H1 (cell line): Measurements from ENCODE around the gene PM20D1. TPM values are rescaled to one million over a fixed set of nuclear protein-coding genes. Genes with fewer than 3 reads are reported as not detected.

Source experiments
- ATF2 ChIP-seq: IDR thresholded peaks from 2 replicates; pipeline ENCODE4 v1.6.1; 2012; ENCODE audit warnings: low read length, inconsistent platforms
- CREB1 ChIP-seq: IDR thresholded peaks from 2 replicates; pipeline ENCODE4 v1.6.1; 2012; ENCODE audit warnings: inconsistent platforms
- EP300 ChIP-seq, 2 experiments: IDR thresholded peaks; 1 replicate in 1 of 2; 2 replicates in 1 of 2; pipeline ENCODE4 v1.6.1; 2011 to 2012; ENCODE audit warnings: low read depth in 2 of 2, low read length in 2 of 2, mild to moderate bottlenecking in 2 of 2, borderline replicate concordance in 1 of 2, inconsistent platforms in 1 of 2, moderate library complexity in 1 of 2
- RBBP5 ChIP-seq: IDR thresholded peaks from 2 replicates; pipeline ENCODE4 v1.7.1; 2012; ENCODE audit warnings: low read depth, mild to moderate bottlenecking, inconsistent platforms, low read length, moderate library complexity, borderline replicate concordance
- RXRA ChIP-seq: IDR thresholded peaks from 2 replicates; pipeline ENCODE4 v1.6.1; 2011; ENCODE audit warnings: low read depth, mild to moderate bottlenecking, low read length, moderate library complexity; ENCODE audit not compliant: insufficient read depth
- SP4 ChIP-seq: IDR thresholded peaks from 2 replicates; pipeline ENCODE4 v1.6.1; 2012; ENCODE audit warnings: low read length, inconsistent platforms
- polyA plus RNA-seq, 7 experiments: library from polyadenylated mRNA; depleted of rRNA in 3 of 7; stranded (reverse) in 5 of 7; unstranded in 2 of 7; fragments of >200 nt in 5 of 7; fragments of 200-250 nt in 2 of 7; gene quantifications; 1 replicate in 5 of 7; 2 replicates in 1 of 7; 4 replicates in 1 of 7; pipeline versions ENCODE4 v1.2.1 to v1.2.3, GENCODE V29; 2011 to 2013; ENCODE audit warnings: missing spikeins in 2 of 7, mixed read lengths in 2 of 7
- total RNA-seq: library from RNA; stranded (reverse); fragmentation: NEBNext Ultra II Directional; extraction: Animal tissue kit (Norgen Biotek cat#: 25700); gene quantifications from 2 replicates; pipeline ENCODE4 v1.2.1, GENCODE V29; 2021
- TF ChIP-seq, protein P1 (sequence below): fragments of 300-600 bp; sonication (generic); IDR thresholded peaks from 2 replicates; pipeline ENCODE4 v1.7.1; 2012; ENCODE audit warnings: low read length, moderate library complexity, mild to moderate bottlenecking, inconsistent platforms; ENCODE audit not compliant: insufficient replicate concordance
- TF ChIP-seq, protein P2 (sequence below): IDR thresholded peaks from 2 replicates; pipeline ENCODE4 v1.6.1; 2012; ENCODE audit warnings: inconsistent platforms
- TF ChIP-seq, protein P3 (sequence below): IDR thresholded peaks from 2 replicates; pipeline ENCODE4 v1.6.1; 2012; ENCODE audit warnings: inconsistent platforms

The PM20D1 gene
- total and polyA plus RNA-seq, 2 of the 8 experiments (the other 6 are each of a cell fraction or from before 2014, with no cell fraction given) = 0.05 TPM; not detected in 1

DNA sequence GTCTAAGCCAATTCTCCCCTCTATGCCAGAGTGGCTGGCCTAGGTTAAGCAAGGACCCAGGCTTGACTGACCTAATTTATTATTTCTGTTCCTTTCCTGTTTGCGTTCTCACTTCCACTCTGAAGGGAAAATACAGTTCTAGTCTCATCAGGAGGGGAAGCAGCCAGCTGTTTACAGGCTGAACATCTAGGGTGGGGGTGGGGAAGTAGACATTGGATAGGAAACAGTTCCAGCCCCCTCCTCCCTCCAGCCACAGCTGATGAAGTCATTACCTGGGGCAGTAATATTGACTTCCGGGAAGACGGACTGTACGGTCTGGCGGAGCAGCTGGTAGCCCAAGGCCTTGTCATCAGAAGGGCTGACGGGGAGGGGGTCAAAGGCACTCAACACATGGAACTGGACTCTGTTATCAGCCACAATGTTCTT lies 17.6 kb downstream of the PM20D1 start (continued):
- TF ChIP-seq, protein P1, sequence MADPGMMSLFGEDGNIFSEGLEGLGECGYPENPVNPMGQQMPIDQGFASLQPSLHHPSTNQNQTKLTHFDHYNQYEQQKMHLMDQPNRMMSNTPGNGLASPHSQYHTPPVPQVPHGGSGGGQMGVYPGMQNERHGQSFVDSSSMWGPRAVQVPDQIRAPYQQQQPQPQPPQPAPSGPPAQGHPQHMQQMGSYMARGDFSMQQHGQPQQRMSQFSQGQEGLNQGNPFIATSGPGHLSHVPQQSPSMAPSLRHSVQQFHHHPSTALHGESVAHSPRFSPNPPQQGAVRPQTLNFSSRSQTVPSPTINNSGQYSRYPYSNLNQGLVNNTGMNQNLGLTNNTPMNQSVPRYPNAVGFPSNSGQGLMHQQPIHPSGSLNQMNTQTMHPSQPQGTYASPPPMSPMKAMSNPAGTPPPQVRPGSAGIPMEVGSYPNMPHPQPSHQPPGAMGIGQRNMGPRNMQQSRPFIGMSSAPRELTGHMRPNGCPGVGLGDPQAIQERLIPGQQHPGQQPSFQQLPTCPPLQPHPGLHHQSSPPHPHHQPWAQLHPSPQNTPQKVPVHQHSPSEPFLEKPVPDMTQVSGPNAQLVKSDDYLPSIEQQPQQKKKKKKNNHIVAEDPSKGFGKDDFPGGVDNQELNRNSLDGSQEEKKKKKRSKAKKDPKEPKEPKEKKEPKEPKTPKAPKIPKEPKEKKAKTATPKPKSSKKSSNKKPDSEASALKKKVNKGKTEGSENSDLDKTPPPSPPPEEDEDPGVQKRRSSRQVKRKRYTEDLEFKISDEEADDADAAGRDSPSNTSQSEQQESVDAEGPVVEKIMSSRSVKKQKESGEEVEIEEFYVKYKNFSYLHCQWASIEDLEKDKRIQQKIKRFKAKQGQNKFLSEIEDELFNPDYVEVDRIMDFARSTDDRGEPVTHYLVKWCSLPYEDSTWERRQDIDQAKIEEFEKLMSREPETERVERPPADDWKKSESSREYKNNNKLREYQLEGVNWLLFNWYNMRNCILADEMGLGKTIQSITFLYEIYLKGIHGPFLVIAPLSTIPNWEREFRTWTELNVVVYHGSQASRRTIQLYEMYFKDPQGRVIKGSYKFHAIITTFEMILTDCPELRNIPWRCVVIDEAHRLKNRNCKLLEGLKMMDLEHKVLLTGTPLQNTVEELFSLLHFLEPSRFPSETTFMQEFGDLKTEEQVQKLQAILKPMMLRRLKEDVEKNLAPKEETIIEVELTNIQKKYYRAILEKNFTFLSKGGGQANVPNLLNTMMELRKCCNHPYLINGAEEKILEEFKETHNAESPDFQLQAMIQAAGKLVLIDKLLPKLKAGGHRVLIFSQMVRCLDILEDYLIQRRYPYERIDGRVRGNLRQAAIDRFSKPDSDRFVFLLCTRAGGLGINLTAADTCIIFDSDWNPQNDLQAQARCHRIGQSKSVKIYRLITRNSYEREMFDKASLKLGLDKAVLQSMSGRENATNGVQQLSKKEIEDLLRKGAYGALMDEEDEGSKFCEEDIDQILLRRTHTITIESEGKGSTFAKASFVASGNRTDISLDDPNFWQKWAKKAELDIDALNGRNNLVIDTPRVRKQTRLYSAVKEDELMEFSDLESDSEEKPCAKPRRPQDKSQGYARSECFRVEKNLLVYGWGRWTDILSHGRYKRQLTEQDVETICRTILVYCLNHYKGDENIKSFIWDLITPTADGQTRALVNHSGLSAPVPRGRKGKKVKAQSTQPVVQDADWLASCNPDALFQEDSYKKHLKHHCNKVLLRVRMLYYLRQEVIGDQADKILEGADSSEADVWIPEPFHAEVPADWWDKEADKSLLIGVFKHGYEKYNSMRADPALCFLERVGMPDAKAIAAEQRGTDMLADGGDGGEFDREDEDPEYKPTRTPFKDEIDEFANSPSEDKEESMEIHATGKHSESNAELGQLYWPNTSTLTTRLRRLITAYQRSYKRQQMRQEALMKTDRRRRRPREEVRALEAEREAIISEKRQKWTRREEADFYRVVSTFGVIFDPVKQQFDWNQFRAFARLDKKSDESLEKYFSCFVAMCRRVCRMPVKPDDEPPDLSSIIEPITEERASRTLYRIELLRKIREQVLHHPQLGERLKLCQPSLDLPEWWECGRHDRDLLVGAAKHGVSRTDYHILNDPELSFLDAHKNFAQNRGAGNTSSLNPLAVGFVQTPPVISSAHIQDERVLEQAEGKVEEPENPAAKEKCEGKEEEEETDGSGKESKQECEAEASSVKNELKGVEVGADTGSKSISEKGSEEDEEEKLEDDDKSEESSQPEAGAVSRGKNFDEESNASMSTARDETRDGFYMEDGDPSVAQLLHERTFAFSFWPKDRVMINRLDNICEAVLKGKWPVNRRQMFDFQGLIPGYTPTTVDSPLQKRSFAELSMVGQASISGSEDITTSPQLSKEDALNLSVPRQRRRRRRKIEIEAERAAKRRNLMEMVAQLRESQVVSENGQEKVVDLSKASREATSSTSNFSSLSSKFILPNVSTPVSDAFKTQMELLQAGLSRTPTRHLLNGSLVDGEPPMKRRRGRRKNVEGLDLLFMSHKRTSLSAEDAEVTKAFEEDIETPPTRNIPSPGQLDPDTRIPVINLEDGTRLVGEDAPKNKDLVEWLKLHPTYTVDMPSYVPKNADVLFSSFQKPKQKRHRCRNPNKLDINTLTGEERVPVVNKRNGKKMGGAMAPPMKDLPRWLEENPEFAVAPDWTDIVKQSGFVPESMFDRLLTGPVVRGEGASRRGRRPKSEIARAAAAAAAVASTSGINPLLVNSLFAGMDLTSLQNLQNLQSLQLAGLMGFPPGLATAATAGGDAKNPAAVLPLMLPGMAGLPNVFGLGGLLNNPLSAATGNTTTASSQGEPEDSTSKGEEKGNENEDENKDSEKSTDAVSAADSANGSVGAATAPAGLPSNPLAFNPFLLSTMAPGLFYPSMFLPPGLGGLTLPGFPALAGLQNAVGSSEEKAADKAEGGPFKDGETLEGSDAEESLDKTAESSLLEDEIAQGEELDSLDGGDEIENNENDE = no peak
- no peak for TF ChIP-seq ATF2
- TF ChIP-seq, protein P2, sequence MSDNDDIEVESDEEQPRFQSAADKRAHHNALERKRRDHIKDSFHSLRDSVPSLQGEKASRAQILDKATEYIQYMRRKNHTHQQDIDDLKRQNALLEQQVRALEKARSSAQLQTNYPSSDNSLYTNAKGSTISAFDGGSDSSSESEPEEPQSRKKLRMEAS = no peak
- TF ChIP-seq, protein P3, sequence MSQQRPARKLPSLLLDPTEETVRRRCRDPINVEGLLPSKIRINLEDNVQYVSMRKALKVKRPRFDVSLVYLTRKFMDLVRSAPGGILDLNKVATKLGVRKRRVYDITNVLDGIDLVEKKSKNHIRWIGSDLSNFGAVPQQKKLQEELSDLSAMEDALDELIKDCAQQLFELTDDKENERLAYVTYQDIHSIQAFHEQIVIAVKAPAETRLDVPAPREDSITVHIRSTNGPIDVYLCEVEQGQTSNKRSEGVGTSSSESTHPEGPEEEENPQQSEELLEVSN = no peak
- TF ChIP-seq RBBP5 = no peak
- TF ChIP-seq CREB1 = no peak
- TF ChIP-seq RXRA = no peak
- no peak for TF ChIP-seq SP4
- no peak for TF ChIP-seq EP300 (IDR thresholded peaks at IDR 0.05; ENCODE audit: borderline replicate concordance in 1 of 2, low read depth in 2 of 2, low read length in 2 of 2)
